Gastroesophageal sphincter (tissue), 3 donors: ENCODE measurements around the gene AUTS2.

ENCODE experiments used
- EP300 ChIP-seq: sonication (generic); formaldehyde crosslinking; IDR thresholded peaks from one replicate; pipeline ENCODE4 v1.6.1; 2017; ENCODE audit warnings: antibody characterized with exemption, mild to moderate bottlenecking
- POLR2A ChIP-seq, 2 donors: fragments of 450-650 bp; IDR thresholded peaks; one replicate each; pipeline ENCODE4 v1.6.1; 2017; ENCODE audit warnings: antibody characterized with exemption in 2 of 2, mild to moderate bottlenecking in 2 of 2, moderate library complexity in 1 of 2
- TF ChIP-seq, protein P1 (sequence below), 4 experiments: fragments of 200-600 bp in 2 of 4; fragments of 450-650 bp in 2 of 4; sonication (generic) in 1 of 4; IDR thresholded peaks; one replicate each; pipeline ENCODE4 v1.5.1; 2017 to 2019; ENCODE audit warnings: antibody characterized with exemption in 4 of 4, mild to moderate bottlenecking in 2 of 4, moderate library complexity in 2 of 4

DNA sequence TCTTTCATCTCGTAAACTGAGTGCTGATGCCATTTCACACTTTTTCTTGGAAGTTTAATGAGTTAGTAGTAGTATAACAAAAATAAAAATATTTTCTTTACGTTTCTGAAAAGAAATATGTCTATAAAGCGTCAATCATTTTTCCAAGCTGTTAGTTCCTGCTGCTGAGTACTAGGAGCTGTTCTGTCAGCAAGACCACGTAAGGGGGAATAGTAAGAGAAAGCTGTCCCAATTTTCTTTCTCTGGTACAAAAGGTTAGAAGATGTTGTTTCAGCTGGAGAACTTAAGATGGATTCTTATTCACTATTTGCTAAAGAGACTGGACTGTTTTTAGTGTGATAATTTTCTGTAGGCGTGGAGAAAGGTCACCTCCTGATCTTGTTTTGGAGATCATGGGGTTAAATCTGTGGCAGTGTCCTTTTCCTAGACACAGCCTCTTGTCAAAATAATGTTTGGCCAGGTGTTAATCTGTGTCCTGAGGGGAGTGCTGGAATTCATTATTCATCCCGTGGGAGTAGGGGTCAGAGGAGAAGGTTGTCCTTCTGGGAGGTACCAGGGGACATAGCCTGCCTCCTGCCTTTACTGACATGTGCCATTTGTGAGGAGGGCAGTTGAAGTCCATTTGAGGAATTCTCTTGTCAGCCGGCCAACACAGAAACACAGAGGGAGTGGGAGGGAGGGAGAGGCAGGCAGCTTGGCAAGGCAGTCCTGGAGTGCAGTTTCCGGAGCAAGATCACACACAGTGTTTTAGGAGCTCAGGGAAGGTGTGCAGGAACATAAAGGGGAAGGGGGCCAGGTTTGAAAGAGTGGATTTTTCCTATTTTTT is 368.7 kb downstream of the AUTS2 start:
- TF ChIP-seq, protein P1, sequence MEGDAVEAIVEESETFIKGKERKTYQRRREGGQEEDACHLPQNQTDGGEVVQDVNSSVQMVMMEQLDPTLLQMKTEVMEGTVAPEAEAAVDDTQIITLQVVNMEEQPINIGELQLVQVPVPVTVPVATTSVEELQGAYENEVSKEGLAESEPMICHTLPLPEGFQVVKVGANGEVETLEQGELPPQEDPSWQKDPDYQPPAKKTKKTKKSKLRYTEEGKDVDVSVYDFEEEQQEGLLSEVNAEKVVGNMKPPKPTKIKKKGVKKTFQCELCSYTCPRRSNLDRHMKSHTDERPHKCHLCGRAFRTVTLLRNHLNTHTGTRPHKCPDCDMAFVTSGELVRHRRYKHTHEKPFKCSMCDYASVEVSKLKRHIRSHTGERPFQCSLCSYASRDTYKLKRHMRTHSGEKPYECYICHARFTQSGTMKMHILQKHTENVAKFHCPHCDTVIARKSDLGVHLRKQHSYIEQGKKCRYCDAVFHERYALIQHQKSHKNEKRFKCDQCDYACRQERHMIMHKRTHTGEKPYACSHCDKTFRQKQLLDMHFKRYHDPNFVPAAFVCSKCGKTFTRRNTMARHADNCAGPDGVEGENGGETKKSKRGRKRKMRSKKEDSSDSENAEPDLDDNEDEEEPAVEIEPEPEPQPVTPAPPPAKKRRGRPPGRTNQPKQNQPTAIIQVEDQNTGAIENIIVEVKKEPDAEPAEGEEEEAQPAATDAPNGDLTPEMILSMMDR (IDR thresholded peaks at IDR 0.05): no peak
- no peak for TF ChIP-seq POLR2A (IDR thresholded peaks at IDR 0.05)
- TF ChIP-seq EP300: no peak
